ENCODE results near the gene SLC22A4.

SLC22A4 gene

GRCh38 chr5:132262882-132263547 is 31.2 kb upstream of the SLC22A4 start:
- no peak for DNase-seq (ENCODE audit: low spot score)

GRCh38 chr5:132263548-132264261 is 30.5 kb upstream of the SLC22A4 start:
- no peak for DNase-seq (ENCODE audit: low spot score)

GRCh38 chr5:132264546-132265335 is 29.5 kb upstream of the SLC22A4 start:
- no peak for DNase-seq (ENCODE audit: low spot score)

- peak; percentile 68 for DNase-seq (ENCODE audit: low spot score)
Observed at GRCh38 chr5:132265336-132266030, 28.7 kb upstream of the SLC22A4 start.

- no peak for DNase-seq (ENCODE audit: low spot score)
Observed at GRCh38 chr5:132266031-132266835, 28.0 kb upstream of the SLC22A4 start.

DNA sequence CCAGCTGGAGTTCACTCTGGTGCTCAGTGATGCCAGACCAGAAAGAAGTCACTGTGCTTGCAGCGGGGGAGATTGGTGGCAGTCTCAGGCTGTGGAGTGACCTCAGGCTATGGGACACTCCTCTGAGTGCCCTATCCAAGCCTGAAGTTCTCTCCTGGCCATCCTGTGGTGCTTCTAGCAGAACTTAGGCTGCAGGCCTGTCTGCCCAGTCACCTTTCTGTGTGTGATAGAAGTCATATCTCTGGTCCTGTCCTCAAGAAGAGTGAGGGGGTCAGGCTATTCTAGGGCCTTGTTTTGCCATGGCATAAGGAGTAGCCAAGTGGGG is 27.4 kb upstream of the SLC22A4 start:
- no peak for DNase-seq (ENCODE audit: low spot score)

DNA sequence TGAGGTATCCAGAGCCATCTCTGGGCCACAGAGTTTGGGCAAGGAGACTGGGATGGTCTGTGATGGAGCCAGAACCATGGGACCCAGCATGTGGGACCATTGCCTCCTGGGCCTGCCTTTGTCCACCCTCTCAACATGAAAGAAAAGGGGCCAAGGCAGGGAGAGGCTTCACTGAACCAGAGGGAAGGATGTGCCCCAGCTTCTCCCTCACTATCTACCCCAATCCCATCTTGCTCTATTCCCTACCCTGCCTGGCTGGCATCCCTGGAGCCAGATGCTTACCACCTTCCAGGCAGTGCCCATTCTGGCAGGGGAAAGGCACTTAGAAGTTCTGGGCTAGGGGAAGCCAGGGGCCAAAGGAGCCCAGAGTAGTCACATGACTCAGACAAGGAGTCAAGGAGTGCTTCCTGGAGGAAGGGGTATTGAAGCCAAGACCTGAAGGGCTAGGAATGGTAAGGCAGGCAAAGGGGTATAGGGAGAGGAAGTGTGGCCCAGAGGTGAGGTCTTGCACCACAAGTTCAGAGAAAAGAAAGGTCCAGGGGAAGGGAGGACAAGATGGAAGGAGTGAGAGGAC is 26.9 kb upstream of the SLC22A4 start:
- DNase-seq (ENCODE audit: low spot score): no peak

GRCh38 chr5:132267931-132268768 is 26.0 kb upstream of the SLC22A4 start:
- no peak for DNase-seq (ENCODE audit: low spot score)

DNA sequence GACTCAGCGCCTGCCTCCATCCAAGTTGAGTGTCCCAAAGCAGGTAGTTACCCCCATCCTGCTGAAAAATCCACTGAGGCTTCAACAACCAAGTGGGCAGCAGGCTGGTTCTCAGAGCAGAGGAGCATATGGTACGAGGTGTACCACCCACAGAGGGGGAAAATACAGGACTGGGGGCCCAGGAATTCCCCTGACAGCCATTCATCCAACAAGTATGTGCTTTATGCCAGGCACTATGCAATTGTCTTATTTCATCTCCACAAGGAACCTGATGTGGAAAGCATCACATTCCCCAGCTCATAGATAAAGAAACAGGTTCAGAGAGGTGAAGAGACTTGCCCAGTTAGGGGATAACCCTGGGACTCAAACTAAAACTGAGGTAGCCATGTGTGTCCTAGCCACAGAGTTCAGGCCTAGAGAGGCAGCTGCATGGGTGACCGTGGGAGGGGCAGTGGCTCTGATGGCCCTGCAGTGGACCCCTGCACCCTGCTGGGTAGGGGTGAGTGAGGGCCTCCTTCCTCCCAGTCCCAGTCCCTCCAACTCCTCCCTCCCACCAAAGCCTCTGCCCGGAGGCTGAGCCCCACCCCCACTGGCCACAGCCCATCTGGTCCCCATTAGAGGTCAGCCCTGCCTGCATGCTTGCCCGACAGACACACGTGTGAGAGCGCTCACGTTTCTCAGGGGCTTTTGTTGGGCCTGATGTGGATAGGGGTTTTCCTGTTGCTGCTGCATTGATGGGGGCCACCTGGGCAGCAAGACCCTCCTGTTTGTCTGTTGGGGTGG is 25.2 kb upstream of the SLC22A4 start:
- no peak for DNase-seq (ENCODE audit: low spot score)

DNA sequence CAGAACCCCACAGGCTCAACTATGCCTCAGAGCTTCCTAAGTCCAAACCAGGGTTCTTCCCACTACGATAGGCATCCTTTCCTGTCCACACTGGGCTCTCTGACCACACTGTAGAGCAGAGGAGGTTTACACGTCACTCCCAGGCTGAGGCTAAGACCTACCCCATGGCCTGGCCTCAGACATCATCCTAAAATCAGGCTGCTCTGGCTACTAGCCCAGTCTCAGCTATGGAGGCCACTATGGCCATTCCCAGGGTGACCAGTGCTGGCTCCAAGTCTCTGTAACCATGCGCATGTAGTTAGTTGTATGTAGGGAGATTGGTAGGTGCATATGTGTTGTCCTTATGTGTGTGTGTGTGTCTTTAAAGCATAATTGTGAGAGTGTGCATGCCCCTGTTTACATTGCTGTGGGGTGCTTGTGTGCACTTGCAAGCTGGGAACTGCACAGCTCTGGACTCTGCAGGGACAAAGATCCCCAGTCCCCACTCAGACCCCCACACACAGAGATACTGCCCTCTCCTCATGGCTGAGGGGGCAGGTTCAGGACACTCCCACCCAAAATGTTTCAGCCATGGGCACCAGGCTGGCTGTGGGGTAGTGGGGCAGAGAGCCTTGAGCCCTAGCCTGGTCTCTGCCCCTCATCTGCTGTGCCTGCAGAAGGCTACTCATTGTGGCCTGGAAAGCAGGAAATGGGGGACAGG is 24.4 kb upstream of the SLC22A4 start:
- DNase-seq (ENCODE audit: low spot score): no peak

- no peak for DNase-seq (ENCODE audit: low spot score)
Observed at GRCh38 chr5:132270335-132270665, 23.9 kb upstream of the SLC22A4 start.

GRCh38 chr5:132270706-132271105 is 23.5 kb upstream of the SLC22A4 start:
- no peak for DNase-seq (ENCODE audit: low spot score)

- no peak for DNase-seq (ENCODE audit: low spot score)
Observed at GRCh38 chr5:132271251-132272246, 22.6 kb upstream of the SLC22A4 start.

- DNase-seq (ENCODE audit: low spot score): peak; percentile 82
Observed at GRCh38 chr5:132272311-132273210, 21.6 kb upstream of the SLC22A4 start.

DNA sequence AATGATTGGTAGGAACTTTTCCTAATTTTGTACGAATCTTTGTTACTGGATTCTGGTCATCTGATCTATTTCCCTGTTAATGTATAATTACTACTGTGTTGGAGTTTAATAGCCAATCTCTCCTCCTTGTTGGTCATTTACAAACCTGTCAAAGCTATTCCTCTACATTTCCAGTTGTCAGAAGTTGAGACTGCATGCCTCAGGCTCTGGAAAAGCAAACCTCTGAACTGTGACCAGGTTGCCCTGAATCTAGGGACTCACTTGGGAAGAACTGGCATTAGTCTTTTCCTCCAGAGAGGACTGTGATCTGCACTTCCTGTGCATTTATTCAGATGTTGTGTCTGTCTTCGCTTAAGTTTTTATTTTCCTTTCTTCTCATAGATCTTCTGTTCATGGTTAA is 20.6 kb upstream of the SLC22A4 start:
- no peak for DNase-seq (ENCODE audit: low spot score)

- no peak for DNase-seq (ENCODE audit: low spot score)
Observed at GRCh38 chr5:132274050-132274792, 20.0 kb upstream of the SLC22A4 start.
